Colon (tissue), 2 donors: ENCODE measurements around the gene TENT5C.
"Not testable (repeated sequence)": the region's sequence is repeated elsewhere in the genome, so short reads cannot be mapped to it uniquely, and the experiment has no call there.

ENCODE experiments used
- FAIRE-seq: peaks from 2 replicates; lab custom pipeline; 2012; peaks lifted over from hg19 to GRCh38; lab: Jason Lieb, UNC
- donor health status: control.
- donor health status: control.

Gene TENT5C

GRCh38 chr1:117605774-117606648 lies at the start of gene TENT5C:
TENT5C (plus strand) TSS chr1:117606048; CDS start chr1:117622869, 16,821 bp downstream.
- no peak for FAIRE-seq

- FAIRE-seq: no peak
Observed at GRCh38 chr1:117556341-117556740, 49.5 kb upstream of the TENT5C start.

GRCh38 chr1:117556976-117557375 lies 48.9 kb upstream of the TENT5C start:
- no peak for FAIRE-seq

GRCh38 chr1:117558451-117558850 lies 47.4 kb upstream of the TENT5C start:
- FAIRE-seq: not testable (repeated sequence)

- FAIRE-seq: no peak
Observed at GRCh38 chr1:117559139-117559538, 46.7 kb upstream of the TENT5C start.

DNA sequence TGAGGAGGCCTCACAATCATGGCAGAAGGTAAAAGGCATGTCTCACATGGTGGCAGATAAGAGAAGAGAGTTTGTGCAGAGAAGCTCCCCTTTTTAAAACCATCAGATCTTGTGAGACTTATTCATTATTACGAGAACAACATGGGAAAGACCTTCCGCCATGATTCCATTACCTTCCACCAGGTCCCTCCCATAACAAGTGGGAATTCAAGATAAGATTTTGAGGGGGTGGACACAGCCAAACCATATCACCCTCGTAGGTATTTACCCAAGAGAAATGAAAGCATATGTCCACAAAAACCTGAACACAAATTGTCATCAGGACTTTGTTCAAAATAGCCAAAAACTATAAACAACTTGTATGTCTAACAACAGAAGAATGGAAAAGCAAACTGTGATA lies 45.9 kb upstream of the TENT5C start:
- FAIRE-seq: no peak

GRCh38 chr1:117561071-117561470 lies 44.8 kb upstream of the TENT5C start:
- no peak for FAIRE-seq

DNA sequence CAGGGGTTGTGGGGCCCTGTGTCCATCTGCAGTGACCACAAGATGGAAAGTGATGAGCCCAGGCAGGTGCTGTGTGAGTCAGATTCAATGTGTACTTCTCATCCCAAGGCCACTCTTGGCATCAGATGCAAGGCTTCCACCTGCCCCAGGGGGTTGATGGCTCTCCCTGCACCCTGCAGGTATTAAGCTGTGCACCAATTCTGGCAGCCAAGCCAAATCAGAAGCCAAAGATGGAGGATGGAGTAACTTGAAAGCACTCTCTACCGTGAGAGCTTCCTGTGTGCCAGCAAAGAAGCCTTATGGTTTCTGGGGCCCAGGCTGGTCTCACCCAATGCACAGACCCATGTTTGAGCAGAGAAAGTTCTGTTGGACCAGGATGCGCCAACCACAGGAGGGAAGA lies 44.3 kb upstream of the TENT5C start:
- no peak for FAIRE-seq

DNA sequence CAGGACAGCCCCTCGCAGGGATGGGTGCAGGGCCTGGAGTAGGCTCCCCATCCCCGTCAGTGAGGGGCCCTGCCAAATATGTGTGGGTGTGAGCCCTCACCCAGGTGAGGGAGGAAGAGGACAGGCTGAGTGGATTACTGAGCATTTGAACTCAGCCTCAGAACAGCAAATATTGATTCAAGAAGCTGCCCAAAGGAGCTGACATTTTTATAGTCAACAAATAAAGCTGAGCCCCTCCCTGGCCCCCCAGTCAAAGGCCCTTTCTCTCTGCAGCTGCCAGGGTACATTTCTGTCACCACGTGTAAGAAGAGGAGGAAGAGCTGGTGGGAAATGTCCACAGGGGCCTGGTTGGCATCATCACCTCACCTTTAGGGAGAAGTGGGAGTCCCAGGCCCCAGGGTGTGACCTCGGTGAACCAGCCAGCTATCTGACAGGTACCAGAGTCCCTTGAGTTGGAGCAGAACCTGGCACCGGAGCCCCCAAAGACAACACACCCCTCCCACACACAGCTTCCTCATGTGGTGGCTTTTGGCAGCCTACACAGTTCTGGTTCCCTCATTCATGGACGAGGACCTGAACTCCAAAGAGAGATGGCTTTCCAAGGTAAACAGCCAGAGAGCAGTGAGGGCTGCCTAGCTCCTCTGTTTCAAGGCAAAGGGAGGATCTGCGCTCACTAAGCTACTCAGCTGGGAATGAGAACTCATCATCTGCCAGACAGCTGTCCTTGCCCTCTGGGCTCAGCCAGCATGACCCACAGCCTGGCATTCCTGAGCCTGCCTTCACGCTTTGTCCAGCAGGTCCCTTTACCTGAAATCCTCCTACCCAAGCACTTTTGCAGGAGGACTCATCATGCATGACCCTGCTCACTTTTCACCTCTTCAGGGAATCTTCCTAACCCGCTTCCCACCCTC lies 43.0 kb upstream of the TENT5C start:
- no peak for FAIRE-seq

DNA sequence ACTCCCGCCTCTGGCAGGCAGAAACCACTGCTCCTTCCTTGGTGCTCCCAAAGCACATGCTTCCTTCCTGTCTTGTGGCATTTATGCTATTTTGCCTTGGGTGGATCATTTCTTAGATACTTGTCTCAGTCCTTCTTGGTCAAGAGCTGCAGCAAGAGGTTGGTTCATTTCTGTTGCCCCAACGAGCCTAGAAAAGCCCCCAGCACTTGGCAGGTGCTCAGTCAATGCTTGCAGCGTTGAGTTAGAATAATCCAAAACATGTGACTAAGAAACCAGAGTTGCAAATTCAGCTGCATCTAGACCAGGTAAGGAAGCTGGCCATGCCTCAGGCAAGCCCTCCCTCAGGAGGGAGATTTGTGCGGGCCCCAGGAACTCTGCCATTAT lies 42.4 kb upstream of the TENT5C start:
- FAIRE-seq: no peak

DNA sequence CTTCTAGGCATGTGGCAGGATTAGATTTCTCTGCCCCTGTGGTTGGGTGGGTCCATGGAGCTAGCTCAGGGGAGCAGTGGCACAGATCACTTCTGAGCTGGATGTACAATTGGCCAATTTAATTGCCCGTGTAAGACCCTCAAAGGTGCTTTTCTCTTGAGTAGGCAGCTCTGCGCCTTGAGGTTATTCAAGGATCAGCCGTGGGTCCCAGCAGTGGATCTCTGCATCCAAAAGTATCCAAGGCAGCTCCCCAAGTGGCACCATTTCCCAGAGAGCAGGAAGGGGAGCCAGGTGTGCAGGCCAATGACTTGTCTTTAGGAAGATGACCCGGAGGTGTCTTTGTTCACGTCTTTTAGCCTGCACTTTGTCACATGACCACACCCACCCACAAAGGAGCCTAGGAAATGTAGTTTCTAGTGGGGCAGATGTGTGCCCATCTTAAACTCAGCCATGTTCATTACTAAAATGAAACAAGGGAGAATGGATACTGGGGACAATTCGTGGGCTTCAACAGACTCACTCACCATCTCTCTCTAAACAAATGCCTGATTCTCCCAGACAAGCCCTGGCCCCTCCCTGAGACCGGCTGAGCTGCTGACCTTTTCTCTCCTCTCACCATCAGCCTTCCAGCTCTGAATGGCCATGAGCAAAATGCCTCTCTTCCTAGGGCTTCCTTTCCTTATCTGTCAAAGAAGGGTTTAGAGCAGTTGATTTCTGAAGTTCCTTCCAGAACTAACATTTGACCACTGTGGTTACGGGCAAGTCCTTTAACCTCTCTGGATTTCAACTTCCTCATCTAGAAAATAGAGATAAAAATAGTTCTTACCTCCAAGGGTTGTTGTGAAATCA lies 41.4 kb upstream of the TENT5C start:
- FAIRE-seq: no peak

GRCh38 chr1:117565076-117565556 lies 40.7 kb upstream of the TENT5C start:
- FAIRE-seq: no peak

DNA sequence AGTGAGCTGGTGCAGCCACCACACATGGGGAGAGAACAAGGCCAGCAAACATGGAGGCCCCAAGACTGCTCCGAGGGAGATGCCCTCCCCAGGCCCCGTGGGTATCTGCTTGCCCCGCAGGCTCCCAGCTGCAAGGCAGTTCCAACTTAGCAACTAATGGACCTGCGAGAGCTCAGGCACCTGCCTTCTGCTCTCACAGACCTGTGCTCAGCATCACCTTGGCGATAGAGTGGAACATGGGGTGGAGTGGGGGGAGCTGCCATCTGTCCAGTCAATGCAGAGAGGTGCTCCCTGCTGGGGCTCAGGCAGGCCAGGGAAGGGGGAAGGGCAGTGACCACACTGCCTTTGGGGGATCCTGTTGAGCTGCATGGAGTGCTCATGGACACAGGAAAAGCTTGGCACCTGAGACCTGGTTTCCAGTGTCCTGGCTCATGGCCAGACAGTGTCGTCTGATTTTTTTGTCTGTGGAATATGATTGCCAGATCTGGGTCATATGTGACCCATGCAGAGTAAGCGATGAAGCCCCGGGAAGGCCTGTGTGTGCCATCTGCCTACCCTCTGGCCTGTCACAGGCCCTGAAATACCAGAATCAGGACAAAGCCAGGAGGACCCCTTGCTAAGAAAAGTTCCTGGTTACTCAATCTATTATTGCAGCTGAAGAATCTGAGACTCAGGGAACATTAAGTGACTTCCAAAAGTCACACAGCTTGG lies 39.9 kb upstream of the TENT5C start:
- FAIRE-seq: no peak

GRCh38 chr1:117566556-117566955 lies 39.3 kb upstream of the TENT5C start:
- FAIRE-seq: no peak

DNA sequence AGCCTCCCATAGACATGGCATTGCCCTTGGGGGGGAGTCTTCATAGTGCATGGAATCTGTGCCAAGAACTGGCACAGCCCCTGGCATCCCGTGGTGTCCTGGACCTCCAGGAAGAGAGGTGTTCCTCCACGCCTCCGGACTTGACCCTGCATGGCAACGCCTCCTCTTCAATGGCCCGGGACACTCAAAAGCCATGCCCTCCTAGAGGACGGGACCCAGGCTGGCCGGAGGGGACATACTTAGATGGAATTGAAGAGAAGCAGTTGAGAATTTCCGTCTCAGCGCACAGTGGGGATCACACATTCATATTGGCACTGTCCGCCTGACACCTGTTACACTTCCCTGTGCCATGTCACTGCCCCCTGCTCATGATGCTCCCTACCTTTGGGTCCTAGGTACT lies 38.4 kb upstream of the TENT5C start:
- FAIRE-seq: no peak

DNA sequence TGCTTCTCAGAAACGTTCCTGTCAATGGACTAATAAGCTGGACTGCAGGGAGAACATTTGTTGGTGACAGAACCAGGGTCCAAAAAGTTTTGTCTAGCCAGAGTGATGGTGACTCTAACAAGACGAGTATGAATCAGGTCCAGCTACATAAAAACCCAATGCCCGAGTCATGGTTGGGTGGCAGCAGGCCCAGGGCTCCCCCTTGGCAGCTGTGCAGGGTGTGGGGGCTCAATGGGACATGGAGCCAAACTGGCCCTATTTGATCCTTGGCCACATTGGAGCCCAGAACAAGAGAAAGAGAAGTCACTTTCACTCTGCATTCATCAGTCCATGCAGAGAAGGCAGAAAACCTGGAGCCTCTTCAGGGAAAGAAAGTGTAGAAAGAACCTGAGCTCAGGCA lies 37.9 kb upstream of the TENT5C start:
- FAIRE-seq: no peak

GRCh38 chr1:117568999-117569398 lies 36.8 kb upstream of the TENT5C start:
- FAIRE-seq: no peak

- no peak for FAIRE-seq
Observed at GRCh38 chr1:117569856-117570255, 36.0 kb upstream of the TENT5C start.

- no peak for FAIRE-seq
Observed at GRCh38 chr1:117570988-117571409, 34.8 kb upstream of the TENT5C start.

- FAIRE-seq: no peak
Observed at GRCh38 chr1:117571496-117571895, 34.4 kb upstream of the TENT5C start.

GRCh38 chr1:117572546-117572945 lies 33.3 kb upstream of the TENT5C start:
- no peak for FAIRE-seq
